ENCODE measurements around the gene GPR176.
"Not testable (repeated sequence)": the region's sequence is repeated elsewhere in the genome, so short reads cannot be mapped to it uniquely, and the experiment has no call there.

Gene GPR176

GRCh38 chr15:39936187-39936586 is 16.1 kb upstream of the GPR176 start:
- DNase-seq (ENCODE audit: low spot score): no peak

GRCh38 chr15:39935241-39935640 is 15.2 kb upstream of the GPR176 start:
- no peak for DNase-seq (ENCODE audit: low spot score)

GRCh38 chr15:39934397-39935071 is 14.5 kb upstream of the GPR176 start:
- DNase-seq (ENCODE audit: low spot score): no peak

GRCh38 chr15:39931615-39932014 is 11.5 kb upstream of the GPR176 start:
- no peak for DNase-seq (ENCODE audit: low spot score)

GRCh38 chr15:39926526-39926925 is 6.5 kb upstream of the GPR176 start:
- no peak for DNase-seq (ENCODE audit: low spot score)

GRCh38 chr15:39925112-39925842 is 5.2 kb upstream of the GPR176 start:
- no peak for DNase-seq (ENCODE audit: low spot score)

- no peak for DNase-seq (ENCODE audit: low spot score)
Observed at GRCh38 chr15:39924437-39924836, 4.4 kb upstream of the GPR176 start.

GRCh38 chr15:39922462-39923092 is 2.5 kb upstream of the GPR176 start:
- DNase-seq (ENCODE audit: low spot score): no peak

GRCh38 chr15:39921274-39921638 is 1.2 kb upstream of the GPR176 start:
- no peak for DNase-seq (ENCODE audit: low spot score)

- peak; percentile 88 for DNase-seq (ENCODE audit: low spot score)
Observed at GRCh38 chr15:39920510-39921273, 626 bp upstream of the GPR176 start.

GRCh38 chr15:39919411-39919747 is 687 bp downstream of the GPR176 start:
- DNase-seq (ENCODE audit: low spot score): no peak

- no peak for DNase-seq (ENCODE audit: low spot score)
Observed at GRCh38 chr15:39918688-39919385, 1.2 kb downstream of the GPR176 start.

GRCh38 chr15:39914977-39915376 is 5.1 kb downstream of the GPR176 start:
- DNase-seq (ENCODE audit: low spot score): no peak

- DNase-seq (ENCODE audit: low spot score): no peak
Observed at GRCh38 chr15:39909007-39909406, 11.1 kb downstream of the GPR176 start.

GRCh38 chr15:39908186-39908585 is 11.9 kb downstream of the GPR176 start:
- no peak for DNase-seq (ENCODE audit: low spot score)

GRCh38 chr15:39907216-39907615 is 12.8 kb downstream of the GPR176 start:
- no peak for DNase-seq (ENCODE audit: low spot score)

GRCh38 chr15:39904115-39904514 is 16.0 kb downstream of the GPR176 start:
- no peak for DNase-seq (ENCODE audit: low spot score)

- DNase-seq (ENCODE audit: low spot score): no peak
Observed at GRCh38 chr15:39898317-39898716, 21.7 kb downstream of the GPR176 start.

- DNase-seq (ENCODE audit: low spot score): no peak
Observed at GRCh38 chr15:39896846-39897245, 23.2 kb downstream of the GPR176 start.

- DNase-seq (ENCODE audit: low spot score): no peak
Observed at GRCh38 chr15:39896101-39896500, 24.0 kb downstream of the GPR176 start.

- DNase-seq (ENCODE audit: low spot score): not testable (repeated sequence)
Observed at GRCh38 chr15:39893051-39893450, 27.0 kb downstream of the GPR176 start.

- DNase-seq (ENCODE audit: low spot score): no peak
Observed at GRCh38 chr15:39892418-39892817, 27.6 kb downstream of the GPR176 start.
